ENCODE measurements around the gene HLCS. TPM values are rescaled to one million over a fixed set of nuclear protein-coding genes. Genes with fewer than 3 reads are reported as not detected.
A peak's percentile ranks its signal among the peaks of the same experiment; 100 is the strongest.
"Not testable (repeated sequence)": the region's sequence is repeated elsewhere in the genome, so short reads cannot be mapped to it uniquely, and the experiment has no call there.

The HLCS gene
- total RNA-seq, result 14.5 TPM

- no peak for DNase-seq
These were observed at the start of gene HLCS for GRCh38 chr21:36966066-36966820. Gene HLCS, minus strand, starts transcription at chr21:36966669. Its CDS starts 31 bp downstream, at chr21:36966638.

- peak; percentile 16 for DNase-seq
These were observed 43.4 kb upstream of the HLCS start for GRCh38 chr21:37009740-37010341.

GRCh38 chr21:37008724-37009123, 42.3 kb upstream of the HLCS start:
- no peak for DNase-seq

GRCh38 chr21:37006486-37007291, 40.2 kb upstream of the HLCS start, which contains the start of gene RIPPLY3:
Gene RIPPLY3, plus strand, starts transcription at chr21:37006702. Its CDS starts 71 bp downstream, at chr21:37006773.
- DNase-seq, result no peak

GRCh38 chr21:37005548-37006485, 39.3 kb upstream of the HLCS start:
- DNase-seq, result no peak

GRCh38 chr21:37003917-37004316, 37.4 kb upstream of the HLCS start:
- not testable (repeated sequence) for DNase-seq

GRCh38 chr21:37002851-37003250, 36.4 kb upstream of the HLCS start:
- not testable (repeated sequence) for DNase-seq

- DNase-seq, result peak; percentile 56
These were observed 35.0 kb upstream of the HLCS start for GRCh38 chr21:37001441-37001840.

GRCh38 chr21:37000381-37000780, 33.9 kb upstream of the HLCS start:
- DNase-seq, result no peak

GRCh38 chr21:36999131-36999898, 32.8 kb upstream of the HLCS start:
- DNase-seq, result no peak

GRCh38 chr21:36995285-36995684, 28.8 kb upstream of the HLCS start:
- not testable (repeated sequence) for DNase-seq

GRCh38 chr21:36994501-36995158, 28.2 kb upstream of the HLCS start:
- no peak for DNase-seq

GRCh38 chr21:36992671-36993070, 26.2 kb upstream of the HLCS start:
- no peak for DNase-seq

- DNase-seq, result no peak
These were observed 24.2 kb upstream of the HLCS start for GRCh38 chr21:36990508-36991205.

GRCh38 chr21:36989699-36990507, 23.4 kb upstream of the HLCS start:
- DNase-seq, result peak; percentile 82

- not testable (repeated sequence) for DNase-seq
These were observed 22.8 kb upstream of the HLCS start for GRCh38 chr21:36989199-36989698.

- DNase-seq, result no peak
These were observed 22.1 kb upstream of the HLCS start for GRCh38 chr21:36988536-36988935.

GRCh38 chr21:36987845-36988244, 21.4 kb upstream of the HLCS start:
- DNase-seq, result no peak

Measured in skin of body (tissue), 2 donors.